ENCODE results near the gene MBTPS1.

DNA sequence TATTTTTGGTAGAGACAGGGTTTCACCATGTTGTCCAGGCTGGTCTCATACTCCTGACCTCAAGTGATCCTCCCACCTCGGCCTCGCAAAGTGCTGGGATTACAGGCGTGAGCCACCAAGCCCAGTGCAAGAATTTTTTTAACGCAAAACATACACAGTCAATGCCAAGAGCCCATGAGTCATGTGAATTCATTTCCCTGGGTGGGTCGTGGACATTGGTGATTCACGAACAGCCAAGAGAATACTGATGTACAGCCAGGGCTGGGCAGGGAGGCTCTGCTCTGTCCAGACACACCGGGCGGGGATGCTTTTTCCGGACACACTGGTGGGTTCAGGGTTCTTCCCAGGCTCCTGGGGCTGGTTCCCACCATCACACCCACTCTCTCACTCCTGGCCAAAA lies 91.9 kb downstream of the MBTPS1 start:
- TF ChIP-seq, protein P1, sequence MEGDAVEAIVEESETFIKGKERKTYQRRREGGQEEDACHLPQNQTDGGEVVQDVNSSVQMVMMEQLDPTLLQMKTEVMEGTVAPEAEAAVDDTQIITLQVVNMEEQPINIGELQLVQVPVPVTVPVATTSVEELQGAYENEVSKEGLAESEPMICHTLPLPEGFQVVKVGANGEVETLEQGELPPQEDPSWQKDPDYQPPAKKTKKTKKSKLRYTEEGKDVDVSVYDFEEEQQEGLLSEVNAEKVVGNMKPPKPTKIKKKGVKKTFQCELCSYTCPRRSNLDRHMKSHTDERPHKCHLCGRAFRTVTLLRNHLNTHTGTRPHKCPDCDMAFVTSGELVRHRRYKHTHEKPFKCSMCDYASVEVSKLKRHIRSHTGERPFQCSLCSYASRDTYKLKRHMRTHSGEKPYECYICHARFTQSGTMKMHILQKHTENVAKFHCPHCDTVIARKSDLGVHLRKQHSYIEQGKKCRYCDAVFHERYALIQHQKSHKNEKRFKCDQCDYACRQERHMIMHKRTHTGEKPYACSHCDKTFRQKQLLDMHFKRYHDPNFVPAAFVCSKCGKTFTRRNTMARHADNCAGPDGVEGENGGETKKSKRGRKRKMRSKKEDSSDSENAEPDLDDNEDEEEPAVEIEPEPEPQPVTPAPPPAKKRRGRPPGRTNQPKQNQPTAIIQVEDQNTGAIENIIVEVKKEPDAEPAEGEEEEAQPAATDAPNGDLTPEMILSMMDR (IDR thresholded peaks at IDR 0.05), result no peak
- TF ChIP-seq POLR2A (IDR thresholded peaks at IDR 0.05), result no peak
